SU-DHL-6 (cell line): Measurements from ENCODE around the gene MIPEP.

ENCODE experiments used
- H2AFZ ChIP-seq: fragments of 200-600 bp; sonication (generic); 2 replicates; pipeline ENCODE4 v1.6.1; 2014; ENCODE audit warnings: low read depth, mild to moderate bottlenecking, moderate library complexity, mixed read lengths, antibody characterized with exemption, low read length; ENCODE audit not compliant: severe bottlenecking
- H3F3A ChIP-seq: fragments of 200-600 bp; shearing (Covaris generic); 2 replicates; pipeline ENCODE4 v1.6.0; 2016; ENCODE audit warnings: antibody characterized with exemption, mild to moderate bottlenecking; ENCODE audit not compliant: insufficient read depth
- H3K27ac ChIP-seq: fragments of 200-600 bp; sonication (generic); 2 replicates; pipeline ENCODE4 v1.5.1; 2016; ENCODE audit warnings: low read depth, mild to moderate bottlenecking, low read length, moderate library complexity, mixed read lengths
- H3K27me3 ChIP-seq: fragments of 200-600 bp; sonication (generic), shearing (Covaris generic); 2 replicates; pipeline ENCODE4 v1.6.0; 2014; ENCODE audit warnings: mild to moderate bottlenecking, low read length
- H3K36me3 ChIP-seq: fragments of 200-600 bp; sonication (generic); 2 replicates; pipeline ENCODE4 v1.6.1; 2014; ENCODE audit warnings: mild to moderate bottlenecking, low read length, mixed read lengths
- H3K4me2 ChIP-seq: fragments of 300-600, 200-600 bp; shearing (Covaris generic), sonication (generic); 2 replicates; pipeline ENCODE4 v1.6.0; 2014; ENCODE audit warnings: low read length, low read depth, mild to moderate bottlenecking; ENCODE audit not compliant: poor library complexity, severe bottlenecking
- H3K4me3 ChIP-seq: fragments of 200-600 bp; sonication (generic); 2 replicates; pipeline ENCODE4 v1.5.1; 2014; ENCODE audit warnings: antibody characterized with exemption, low read length, mild to moderate bottlenecking, mixed read lengths; ENCODE audit not compliant: insufficient read depth, poor library complexity, severe bottlenecking
- H3K79me2 ChIP-seq: fragments of 200-600 bp; sonication (generic); 2 replicates; pipeline ENCODE4 v1.6.1; 2014; ENCODE audit warnings: mild to moderate bottlenecking, low read length, moderate library complexity; ENCODE audit not compliant: insufficient read depth
- H3K9ac ChIP-seq: fragments of 200-600 bp; sonication (generic); 2 replicates; pipeline ENCODE4 v1.7.0; 2014; ENCODE audit warnings: mild to moderate bottlenecking, low read length
- H3K9me2 ChIP-seq: fragments of 200-600 bp; sonication (generic); replicated peaks from 2 replicates; pipeline ENCODE4 v1.6.1; 2014; ENCODE audit warnings: low read length; ENCODE audit not compliant: insufficient read depth
- H3K9me3 ChIP-seq: fragments of 200-600 bp; sonication (generic); 2 replicates; pipeline ENCODE4 v1.6.1; 2014; ENCODE audit warnings: low read length, mixed read lengths; ENCODE audit not compliant: insufficient read depth
- H4K20me1 ChIP-seq: fragments of 200-600 bp; sonication (generic); 2 replicates; pipeline ENCODE4 v1.6.1; 2014; ENCODE audit warnings: low read depth, mild to moderate bottlenecking, antibody characterized with exemption, low read length, moderate library complexity, mixed read lengths
- CTCF ChIP-seq: fragments of 200-600 bp; sonication (generic); IDR thresholded peaks from one replicate; pipeline ENCODE4 v1.5.1; 2017; ENCODE audit warnings: antibody characterized with exemption, mild to moderate bottlenecking, low read length, moderate library complexity; ENCODE audit not compliant: insufficient read depth, poor library complexity, severe bottlenecking
- EZH2phosphoT487 ChIP-seq: fragments of 200-600 bp; sonication (generic), shearing (Covaris generic); conservative IDR thresholded peaks from 2 replicates; pipeline ENCODE4 v1.6.1; 2018; ENCODE audit warnings: mild to moderate bottlenecking, antibody characterized with exemption, low read length, moderate library complexity, mixed read lengths

The MIPEP gene

GRCh38 chr13:23870356-23871140 lies 18.7 kb downstream of the MIPEP start:
- Histone ChIP-seq H3F3A (no peaks in the 10 kb centered on the region), H3K9me3 (no peaks in the 10 kb centered on the region), H3K4me3 (no peak overlapping the region), H3K79me2 (no peaks in the 10 kb centered on the region), H4K20me1 (no peaks in the 10 kb centered on the region), H3K27me3 (no peaks in the 10 kb centered on the region), H3K9ac (no peak overlapping the region), H2AFZ (no peak overlapping the region), H3K9me2 (no peaks in the 10 kb centered on the region), H3K4me2 (no peak overlapping the region), H3K36me3 (no peaks in the 10 kb centered on the region), H3K27ac (no peak overlapping the region)
- TF ChIP-seq CTCF = no peak
- TF ChIP-seq EZH2phosphoT487 = no peak

- Histone ChIP-seq H3K4me3 (no peak overlapping the region), H2AFZ (no peak overlapping the region), H3F3A (no peaks in the 10 kb centered on the region), H3K9ac (no peak overlapping the region), H3K27me3 (no peaks in the 10 kb centered on the region), H3K27ac (no peak overlapping the region), H3K9me3 (no peaks in the 10 kb centered on the region), H3K9me2 (no peaks in the 10 kb centered on the region), H3K36me3 (no peaks in the 10 kb centered on the region), H3K4me2 (no peak overlapping the region), H4K20me1 (no peaks in the 10 kb centered on the region), H3K79me2 (no peaks in the 10 kb centered on the region)
- no peak for TF ChIP-seq EZH2phosphoT487
- no peak for TF ChIP-seq CTCF
Observed at GRCh38 chr13:23868521-23868920, 20.7 kb downstream of the MIPEP start.

GRCh38 chr13:23867027-23867491 lies 22.1 kb downstream of the MIPEP start:
- H3K4me3 ChIP-seq = no peak overlapping the region
- H3K9me3 ChIP-seq = no peaks in the 10 kb centered on the region
- no peak overlapping the region for H3K4me2 ChIP-seq
- TF ChIP-seq EZH2phosphoT487 = no peak
- no peak for TF ChIP-seq CTCF
- no peaks in the 10 kb centered on the region for H3K27me3 ChIP-seq
- H3K9ac ChIP-seq = no peak overlapping the region
- H3K27ac ChIP-seq = no peak overlapping the region
- H2AFZ ChIP-seq = no peak overlapping the region
- no peaks in the 10 kb centered on the region for H3K79me2 ChIP-seq
- no peaks in the 10 kb centered on the region for H3F3A ChIP-seq
- H3K36me3 ChIP-seq = no peaks in the 10 kb centered on the region
- H3K9me2 ChIP-seq = no peaks in the 10 kb centered on the region
- H4K20me1 ChIP-seq = no peaks in the 10 kb centered on the region
